NCI-H82 (cell line): ENCODE data around the gene KCNJ15.

Experiments used
- DNase-seq: peaks from one replicate; lab custom pipeline; 2025; lab: John Stamatoyannopoulos, UW

Gene KCNJ15

DNA sequence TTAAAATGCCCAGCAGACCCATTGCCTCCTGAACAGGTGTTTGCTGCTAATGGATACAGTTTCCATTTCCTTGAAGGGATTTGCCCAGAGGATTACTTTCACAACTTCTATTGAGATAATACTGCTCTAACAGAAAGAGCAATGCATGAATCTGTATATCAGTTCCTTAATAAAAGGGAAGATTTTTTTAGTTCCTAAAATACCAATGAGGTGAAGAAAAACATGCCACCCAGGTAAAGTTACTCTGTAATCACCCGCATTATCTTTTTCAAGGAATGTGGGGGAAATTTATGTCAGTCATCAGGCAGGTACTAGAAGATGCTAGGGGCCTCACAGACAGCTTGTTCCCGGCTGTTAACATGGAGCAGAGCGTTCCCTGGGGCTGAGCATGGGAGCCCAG lies 41.1 kb downstream of the KCNJ15 start:
- DNase-seq, result peak; percentile 20

DNA sequence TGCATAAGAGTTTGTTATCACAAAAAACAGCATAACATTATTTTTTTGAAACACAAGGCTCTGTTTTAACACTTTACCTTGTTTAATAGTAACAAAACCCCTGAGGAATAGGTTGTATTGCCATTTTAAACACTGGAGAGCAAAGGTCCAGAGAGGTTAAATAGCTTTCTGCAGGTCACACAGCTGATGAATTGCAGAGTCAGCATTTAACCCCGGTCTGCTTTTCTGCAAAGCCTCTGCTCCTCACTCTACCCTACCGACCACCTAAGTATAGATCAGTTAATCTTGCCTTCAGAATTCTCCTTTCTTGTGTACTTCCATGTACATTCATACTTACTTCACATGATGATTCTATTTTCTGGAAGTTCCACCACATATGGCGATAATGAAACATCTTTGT lies 42.0 kb downstream of the KCNJ15 start:
- no peak for DNase-seq

DNA sequence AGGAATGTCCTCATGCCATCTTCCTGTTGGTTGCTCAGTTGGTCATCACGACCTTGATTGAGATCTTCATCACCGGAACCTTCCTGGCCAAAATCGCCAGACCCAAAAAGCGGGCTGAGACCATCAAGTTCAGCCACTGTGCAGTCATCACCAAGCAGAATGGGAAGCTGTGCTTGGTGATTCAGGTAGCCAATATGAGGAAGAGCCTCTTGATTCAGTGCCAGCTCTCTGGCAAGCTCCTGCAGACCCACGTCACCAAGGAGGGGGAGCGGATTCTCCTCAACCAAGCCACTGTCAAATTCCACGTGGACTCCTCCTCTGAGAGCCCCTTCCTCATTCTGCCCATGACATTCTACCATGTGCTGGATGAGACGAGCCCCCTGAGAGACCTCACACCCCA lies 42.9 kb downstream of the KCNJ15 start:
- no peak for DNase-seq

DNA sequence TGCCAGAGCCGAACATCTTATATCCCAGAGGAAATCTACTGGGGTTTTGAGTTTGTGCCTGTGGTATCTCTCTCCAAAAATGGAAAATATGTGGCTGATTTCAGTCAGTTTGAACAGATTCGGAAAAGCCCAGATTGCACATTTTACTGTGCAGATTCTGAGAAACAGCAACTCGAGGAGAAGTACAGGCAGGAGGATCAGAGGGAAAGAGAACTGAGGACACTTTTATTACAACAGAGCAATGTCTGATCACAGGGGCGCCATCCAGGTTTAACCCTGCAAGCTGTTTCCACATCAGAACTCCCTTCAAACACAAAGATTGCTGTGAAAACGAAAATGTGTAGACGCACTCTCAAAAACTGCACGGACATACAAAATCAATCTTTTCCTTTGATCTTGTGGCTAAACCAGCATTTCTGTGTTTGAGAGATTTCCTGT lies 43.4 kb downstream of the KCNJ15 start:
- DNase-seq, result no peak

DNA sequence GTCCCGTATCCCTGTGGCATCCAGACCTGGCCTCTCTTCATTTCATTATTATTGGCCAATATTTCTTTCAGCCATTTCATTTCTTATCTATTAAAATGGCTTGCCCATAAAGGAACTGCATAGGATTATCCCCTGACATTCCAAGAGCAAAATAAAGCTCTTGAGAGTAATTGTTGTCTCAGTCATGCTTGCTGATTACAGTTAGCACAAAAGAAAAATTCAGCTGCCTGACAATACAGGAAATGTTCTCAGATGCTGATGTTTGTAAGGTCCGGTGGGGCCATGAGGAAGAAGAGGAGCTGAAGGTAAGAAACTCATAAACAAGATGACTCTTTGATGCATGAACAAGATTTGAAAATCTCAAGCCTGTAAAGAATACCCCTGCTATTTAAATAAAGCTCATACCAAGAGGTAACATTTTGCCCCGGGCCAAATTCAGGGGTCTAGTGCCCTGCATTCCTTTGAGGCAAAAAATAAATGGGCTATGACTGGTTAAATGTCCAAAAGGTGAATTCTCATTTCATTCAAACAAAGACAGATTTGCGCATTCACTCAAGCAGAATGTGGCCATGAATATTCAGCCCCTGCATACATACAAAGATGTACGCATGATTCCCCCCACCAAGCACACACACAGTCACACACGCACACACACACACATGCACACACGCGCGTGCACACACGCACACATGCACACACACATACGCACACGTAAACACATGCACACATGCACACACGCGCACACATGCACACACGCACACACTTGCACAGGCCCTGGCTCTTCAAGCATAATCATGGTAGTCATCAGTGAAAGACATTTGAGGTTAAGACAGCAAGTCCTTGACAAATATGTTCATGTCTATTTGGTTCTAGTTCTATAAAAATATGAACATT lies 44.8 kb downstream of the KCNJ15 start:
- DNase-seq, result no peak

DNA sequence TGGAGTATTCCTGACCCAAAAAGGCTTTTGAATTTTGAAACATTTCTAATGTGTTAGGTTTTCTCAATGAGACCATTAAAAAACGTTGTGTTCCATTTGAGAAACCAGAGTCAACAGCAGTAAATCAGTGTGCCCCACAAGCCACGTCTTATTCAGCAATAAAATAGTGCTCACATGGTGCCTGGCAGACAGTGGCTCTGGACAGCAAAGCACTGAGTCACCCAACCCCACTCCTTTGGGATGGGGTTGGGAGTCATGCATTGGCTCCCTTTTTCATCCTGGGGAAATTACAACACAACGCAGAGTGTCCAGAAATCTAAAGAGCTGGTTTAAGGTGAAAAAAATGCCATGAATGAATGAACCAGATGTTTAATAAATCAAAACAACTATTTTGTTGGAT lies 46.5 kb downstream of the KCNJ15 start:
- DNase-seq, result no peak

DNA sequence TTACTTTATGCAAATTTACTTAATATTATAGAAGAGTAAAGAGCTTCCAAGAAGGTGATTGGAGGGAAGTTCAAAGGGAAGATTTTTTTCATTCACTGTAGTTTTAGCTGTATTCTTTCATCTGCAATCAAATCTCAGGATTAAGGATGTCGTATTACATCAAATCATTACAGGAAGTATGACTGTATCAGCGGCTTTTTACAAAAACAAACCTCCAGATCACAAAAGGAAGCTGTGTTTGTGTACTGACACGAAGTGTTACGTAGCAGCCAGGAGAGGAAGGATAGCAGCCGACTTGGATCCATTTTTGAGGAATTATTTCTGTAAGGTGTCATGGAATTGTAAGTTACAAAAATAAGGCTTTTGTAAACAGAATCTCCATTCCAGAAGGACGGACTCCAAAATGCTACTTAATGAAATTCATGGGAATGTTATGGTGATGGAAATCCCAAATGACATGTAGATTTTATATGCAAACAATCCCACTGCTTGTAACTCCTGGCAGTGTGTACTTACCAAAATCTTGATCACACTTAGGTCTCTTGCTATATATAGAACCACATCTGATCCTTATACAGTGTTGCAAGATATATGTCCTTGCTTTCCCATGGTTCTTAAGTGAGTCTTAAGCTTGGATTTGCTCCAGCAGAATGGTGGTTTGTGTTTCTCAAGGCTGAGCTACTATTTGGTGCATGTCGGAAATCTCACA lies 49.8 kb downstream of the KCNJ15 start:
- DNase-seq, result no peak

DNA sequence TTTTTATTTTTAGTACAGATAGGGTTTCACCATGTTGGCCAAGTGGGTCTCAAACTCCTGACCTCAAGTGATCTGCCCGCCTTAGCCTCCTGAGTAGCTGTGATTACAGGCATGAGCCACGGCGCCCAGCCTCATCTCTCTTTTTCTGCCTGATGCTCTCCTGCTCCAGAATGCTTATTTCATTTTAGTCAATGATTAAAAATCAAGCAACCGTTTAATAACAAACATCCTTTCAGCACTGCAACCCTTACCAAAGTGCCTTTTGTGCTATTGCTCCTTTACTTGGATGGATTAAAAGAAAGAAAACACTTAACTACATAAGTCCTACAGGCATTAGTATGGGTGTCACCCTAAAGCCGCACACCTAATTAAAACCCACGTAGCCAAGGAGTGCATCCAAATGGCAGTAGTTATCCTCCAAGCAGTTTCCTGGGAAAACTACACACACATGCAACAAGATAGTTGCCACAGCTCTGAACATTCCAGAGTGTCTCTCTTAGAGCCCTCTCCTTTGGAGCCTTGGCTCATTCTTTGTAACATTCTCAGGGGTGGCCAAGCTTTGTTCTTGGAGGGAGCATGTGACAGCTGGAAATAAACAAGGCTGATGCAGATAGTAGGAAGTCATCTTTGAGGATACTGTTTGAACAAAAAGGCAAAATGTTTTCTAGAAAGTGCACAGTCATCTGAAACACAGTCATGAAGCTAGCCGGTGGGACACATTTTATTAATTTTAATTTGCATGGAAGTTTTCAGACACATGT lies 51.2 kb downstream of the KCNJ15 start:
- no peak for DNase-seq

DNA sequence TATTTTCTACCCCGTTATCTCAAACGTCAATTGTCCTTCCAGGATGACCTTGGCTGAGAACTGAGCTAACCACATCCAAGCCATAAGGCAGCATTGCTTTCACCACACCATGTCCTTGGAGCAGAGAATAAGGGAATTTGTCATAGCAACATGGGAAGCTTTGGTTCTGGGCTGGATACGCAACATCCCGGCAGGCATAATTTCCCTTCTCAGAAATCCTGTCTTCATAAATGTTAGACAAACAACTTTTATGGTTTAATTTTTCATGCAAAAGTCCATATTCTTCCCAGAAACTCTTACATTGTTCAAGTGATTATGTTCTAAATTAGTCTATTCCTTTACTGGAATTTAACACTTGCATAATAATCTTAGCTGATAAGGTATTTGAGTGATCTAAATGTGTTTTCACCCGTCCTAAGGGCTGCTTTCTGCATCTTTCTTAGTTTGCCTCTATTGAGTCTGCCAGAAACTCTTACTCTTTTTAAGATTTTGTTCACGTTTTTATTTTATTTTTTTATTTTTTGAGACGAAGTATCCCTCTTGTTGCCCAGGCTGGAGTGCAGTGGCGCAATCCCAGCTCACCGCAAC lies 51.8 kb downstream of the KCNJ15 start:
- DNase-seq, result no peak

DNA sequence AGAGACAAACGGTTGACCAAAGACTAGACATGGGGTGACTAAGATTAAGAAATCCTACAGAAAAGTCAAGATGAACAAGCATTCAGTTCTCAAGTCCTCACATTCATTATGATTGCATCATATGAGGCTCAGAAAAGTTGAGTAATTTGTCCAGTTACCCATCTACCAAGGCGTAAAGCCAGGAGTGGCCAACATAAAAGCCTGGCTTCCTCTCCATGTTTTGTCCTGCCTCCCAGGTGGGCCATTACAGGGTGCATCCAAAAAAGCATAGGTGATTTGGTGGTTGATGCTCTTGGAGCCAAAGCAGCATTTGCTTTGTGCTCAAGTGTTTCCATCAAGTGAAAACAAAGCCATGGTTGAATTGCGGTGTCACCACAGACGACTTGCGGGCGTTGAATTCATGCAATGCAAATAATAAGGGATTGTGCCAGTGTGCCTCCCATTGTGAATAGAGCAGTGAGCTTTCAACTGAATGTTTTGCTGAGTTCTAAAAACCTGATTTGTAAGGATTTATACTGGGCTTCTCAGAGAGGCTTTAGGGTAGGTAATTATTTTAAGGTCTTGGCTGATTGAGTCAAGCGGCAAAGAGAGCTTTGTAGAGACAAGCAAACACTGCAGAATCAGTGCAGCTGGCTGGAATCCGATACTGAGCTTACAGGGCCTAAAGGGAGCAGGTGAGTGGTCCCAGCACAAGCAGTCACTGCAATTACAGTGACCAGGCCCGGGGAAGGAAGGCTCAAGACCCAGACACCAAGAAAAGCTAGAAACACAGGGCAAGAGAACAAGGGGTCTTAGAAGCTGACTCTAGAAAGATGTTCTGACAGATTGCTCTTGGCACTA lies 54.1 kb downstream of the KCNJ15 start:
- no peak for DNase-seq

DNA sequence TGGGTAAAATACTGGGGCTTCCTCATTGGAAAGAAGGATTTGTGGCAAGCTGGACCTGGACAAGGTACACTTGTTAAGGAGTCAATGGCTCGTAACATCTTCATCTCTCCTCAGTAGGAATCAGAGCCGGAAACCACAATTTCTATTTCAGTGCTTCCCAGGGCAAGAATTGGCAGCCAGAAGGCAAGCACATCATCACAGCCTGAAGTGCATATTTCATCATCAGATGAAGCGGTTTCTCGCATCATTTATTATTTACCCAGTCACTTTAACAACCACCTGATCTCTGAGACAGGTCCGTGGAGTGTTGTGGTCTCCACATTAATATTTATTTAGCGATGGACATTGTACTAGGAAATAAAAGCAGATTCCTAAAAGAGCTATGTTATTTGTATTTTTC lies 55.0 kb downstream of the KCNJ15 start:
- DNase-seq, result no peak

DNA sequence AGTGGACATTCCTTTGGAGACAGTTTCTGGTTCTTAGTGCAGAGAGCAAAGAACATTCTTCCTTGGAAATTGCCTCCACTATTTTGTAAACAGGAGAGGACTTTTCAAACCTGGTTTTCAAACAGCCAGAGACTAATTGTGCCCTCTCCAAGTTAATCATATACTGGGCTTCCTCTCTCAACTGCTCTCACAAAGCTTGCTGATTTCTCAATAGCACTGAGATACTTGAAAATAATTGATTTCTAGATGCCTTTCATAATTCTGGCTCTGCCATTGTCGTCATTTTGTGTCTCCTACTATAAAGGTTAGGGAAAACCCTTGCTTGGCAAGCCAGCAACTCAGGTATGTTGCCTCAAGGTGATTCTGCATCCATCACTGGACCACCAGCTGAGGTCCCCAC lies 56.0 kb downstream of the KCNJ15 start:
- DNase-seq, result no peak

DNA sequence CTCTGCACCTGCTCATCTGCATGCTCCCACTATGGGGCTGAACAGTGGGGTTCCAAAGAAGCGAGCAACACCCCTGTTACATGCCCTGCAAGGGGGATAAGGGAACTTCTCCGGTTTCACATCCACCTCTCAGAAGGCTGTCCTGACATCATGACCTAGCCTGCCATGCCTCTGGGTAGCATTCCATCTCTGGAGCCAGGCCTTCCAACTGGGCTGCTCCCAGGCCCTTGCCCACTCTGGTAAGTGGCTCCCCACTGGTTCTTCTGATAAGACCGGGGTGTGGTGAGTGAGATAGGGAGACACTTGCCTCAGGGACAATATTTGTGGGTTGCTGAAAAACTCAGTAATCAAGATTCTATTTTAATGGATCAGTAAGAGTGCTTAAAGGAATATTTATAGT lies 57.8 kb downstream of the KCNJ15 start:
- DNase-seq, result no peak

DNA sequence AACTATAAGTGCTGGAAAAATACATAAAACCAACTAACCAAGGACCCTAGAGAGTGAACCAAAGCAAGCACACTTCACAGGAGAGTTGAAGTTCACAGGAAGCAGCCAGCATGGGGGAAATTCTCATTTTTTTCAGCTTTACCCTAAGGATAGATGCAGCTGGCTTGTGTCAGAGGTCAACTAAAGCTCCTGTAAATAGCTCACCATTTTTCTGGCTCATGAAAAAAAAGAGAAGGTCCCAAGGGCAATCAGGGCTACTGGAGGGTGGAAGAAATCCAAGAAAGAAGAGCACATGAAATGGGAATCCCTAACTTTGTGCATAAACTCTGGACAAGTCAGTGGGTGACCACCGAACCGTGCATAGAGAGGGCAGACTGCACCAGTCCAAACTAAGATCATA lies 58.3 kb downstream of the KCNJ15 start:
- no peak for DNase-seq

DNA sequence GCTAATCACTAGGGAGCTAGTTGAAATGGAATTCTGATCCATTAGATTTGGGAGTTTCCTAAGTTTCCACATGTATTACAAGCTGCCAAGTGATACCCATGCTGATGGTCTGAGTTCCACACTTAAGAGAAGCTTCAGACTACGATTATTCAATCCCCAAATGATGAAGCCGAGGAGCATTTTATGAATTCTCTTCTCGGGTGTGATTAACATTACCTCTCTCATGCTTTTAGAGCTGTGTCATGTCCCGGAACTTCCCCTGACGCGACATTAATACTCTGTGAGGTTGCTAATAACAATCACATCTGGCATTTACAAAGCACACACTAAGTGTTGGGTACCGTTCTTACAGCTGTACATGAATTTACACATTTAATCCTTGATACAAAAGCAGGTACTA lies 63.0 kb downstream of the KCNJ15 start:
- DNase-seq, result no peak

DNA sequence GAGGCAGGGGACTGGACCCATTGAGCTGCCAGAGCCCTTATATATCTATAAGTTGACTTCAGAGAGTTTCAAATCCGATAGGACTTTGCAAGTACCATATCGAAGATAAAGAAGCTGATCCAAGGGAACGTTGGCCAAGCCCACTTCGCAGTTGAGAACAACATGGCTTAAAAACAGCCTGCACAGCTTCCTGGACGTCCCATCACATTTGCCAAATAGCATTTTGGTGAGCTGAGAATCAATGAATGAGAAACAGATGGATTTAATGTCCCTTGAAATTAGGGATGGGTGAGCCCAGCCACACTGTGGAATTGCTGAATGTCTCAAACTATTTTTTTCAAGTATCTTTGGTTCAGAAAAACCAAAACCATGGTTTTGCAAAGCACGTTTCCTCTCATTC lies 64.8 kb downstream of the KCNJ15 start:
- DNase-seq, result no peak

DNA sequence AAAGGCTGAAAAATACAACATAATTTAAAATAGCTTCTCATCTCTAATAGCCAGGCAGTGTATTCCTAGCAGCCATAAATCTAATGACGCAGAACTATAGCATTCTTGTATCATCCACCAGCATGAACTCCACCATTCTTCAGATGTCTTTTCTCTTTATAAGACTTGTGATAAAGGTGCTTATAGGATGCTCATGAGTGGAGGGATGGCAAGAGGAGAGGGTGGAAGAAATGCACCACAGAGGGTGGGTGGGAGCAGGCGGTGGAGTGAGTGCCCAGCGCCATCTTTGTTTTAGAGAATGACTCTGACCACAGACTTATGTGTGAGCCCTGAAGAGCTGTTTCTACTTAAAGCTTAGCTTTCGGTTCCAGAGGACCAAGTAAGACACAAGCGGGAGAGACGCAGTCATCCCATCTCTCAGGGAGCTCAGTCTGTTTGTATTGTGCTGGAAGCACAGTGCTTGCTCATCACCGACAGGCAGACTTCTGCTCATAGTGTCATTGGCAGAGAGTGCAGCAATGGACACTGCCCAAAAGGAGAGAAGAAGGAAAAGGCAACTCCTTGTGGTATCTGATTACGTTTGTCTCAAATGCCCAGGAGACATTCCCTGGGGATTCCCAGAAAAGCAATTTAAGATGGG lies 65.6 kb downstream of the KCNJ15 start:
- no peak for DNase-seq

DNA sequence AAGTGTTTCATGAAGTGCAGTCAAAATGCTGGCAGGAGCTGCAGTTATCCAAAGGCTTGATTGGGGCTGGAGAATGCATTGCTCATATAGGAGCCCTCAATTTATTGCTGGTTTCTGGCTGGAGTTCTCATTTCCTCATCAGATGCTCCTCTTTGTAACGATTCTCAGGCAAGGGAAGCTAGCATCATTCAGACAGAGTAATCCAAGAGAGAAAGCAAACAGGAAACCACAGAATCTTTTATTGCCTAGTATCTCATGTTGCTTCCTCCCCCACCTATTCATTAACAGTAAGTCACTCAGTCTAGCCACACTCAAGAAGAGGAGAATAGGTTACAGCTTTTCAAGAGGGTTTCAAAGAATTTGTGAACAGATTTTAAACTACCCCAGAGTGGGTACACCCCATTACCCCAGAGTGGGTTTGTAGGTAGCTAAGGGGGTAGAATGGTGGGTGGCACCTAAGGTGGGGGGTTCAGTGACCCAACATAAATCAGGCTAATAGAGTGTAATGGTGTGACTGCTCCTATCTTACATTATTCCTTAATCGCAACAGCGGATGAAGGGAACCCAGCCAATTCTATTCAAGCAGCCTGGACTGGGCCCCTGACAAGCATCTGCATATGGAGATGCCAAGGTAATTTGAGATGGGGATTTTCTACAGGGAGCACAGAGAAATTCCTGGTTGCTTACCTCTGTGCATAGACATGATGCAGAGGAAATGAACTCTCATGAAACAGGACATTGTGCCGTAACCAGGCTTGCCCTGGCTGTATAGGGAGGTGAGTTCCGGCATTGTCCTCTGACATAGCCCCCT lies 67.1 kb downstream of the KCNJ15 start:
- peak; percentile 16 for DNase-seq

DNA sequence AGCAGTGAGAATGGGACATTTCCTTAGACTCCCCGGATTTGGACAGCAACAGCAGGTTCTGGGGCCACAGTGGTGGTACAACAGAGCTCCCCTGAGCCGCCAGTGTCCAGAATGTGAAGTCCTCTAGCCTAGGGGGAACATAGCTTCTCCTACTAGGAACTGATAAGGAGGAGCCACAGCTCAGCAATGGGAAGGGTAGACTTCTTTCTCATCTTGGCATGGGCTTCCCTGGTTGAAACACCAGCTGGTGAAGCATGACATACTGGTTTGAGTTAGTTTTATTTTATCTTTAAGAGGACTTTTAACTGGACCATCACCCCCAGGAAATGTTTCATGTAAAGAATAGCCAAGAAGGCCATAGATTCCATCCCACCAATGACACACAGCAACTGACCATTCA lies 68.4 kb downstream of the KCNJ15 start:
- DNase-seq, result no peak
